Measurements from ENCODE around the gene SLC22A4. TPM values are rescaled to one million over a fixed set of nuclear protein-coding genes. Genes with fewer than 3 reads are reported as not detected.

The SLC22A4 gene
- total RNA-seq, 2 experiments from 2014 or later, result 0.14 TPM; not detected in 1

DNA sequence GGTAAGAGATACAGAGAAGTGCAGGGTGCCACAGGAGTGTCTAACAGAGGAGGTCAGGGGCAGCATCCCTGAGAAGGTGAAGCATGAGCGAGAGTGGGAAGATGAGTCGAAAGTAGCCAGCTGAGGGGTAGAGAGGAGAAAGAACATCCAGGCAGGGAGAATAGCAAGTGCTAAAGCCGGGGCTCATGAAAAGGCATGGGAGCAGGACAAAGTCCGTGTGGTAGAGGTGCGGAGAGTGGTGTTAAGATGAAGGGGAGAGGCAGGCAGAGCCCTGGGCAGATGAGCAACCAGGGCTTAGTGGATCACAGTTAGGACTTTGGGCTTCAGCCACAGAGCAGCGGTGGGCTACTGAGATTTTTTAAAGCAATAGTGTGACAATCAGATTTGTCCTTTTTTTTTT lies 85.9 kb downstream of the SLC22A4 start:
- Mint-ChIP-seq H3K9me3 (no peaks in the 10 kb centered on the region), H3K4me1 (no peaks in the 10 kb centered on the region), H3K27ac (no peak overlapping the region), H3K4me3 (no peak overlapping the region), H3K27me3 (no peaks in the 10 kb centered on the region), H3K36me3 (peaks cover 2% of the 10 kb centered on the region)
- POLR2A ChIA-PET, result no interaction called here
- DNase-seq, result no peak
- ATAC-seq (ENCODE audit: low read depth), result no peak

DNA sequence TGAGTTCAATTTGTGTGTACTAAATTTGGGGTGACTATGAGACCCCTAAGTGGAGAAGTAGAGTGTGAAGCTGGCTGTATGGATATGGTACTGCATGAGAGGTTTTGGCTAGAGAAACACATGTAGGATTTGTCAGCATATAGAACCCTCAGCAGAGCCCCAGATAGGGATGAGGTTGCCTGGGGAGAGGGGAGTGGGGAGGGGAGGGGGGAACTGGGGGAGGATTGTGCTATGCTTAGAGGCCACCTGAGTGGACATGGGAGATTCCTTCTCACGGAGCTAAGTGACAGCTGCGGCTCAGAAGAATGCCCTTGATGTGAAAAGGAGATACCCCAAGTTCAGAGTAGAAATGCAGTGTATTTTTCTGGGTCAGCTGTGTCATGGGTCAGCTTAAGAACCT lies 86.5 kb downstream of the SLC22A4 start:
- H3K4me1 Mint-ChIP-seq, result peaks cover 5% of the 10 kb centered on the region
- no peak overlapping the region for H3K4me3 Mint-ChIP-seq
- POLR2A ChIA-PET, result interaction anchor here (0.6 to 1.0 kb wide), 3 partner anchors 11 to 1061 kb away, joined by 3 to 7 read pairs (median 3); partner anchors contain the start of gene SLC22A5
- no peaks in the 10 kb centered on the region for H3K9me3 Mint-ChIP-seq
- no peak for ATAC-seq (ENCODE audit: low read depth)
- peaks cover 2% of the 10 kb centered on the region for H3K36me3 Mint-ChIP-seq
- no peak for DNase-seq
- no peak overlapping the region for H3K27ac Mint-ChIP-seq
- H3K27me3 Mint-ChIP-seq, result no peaks in the 10 kb centered on the region

DNA sequence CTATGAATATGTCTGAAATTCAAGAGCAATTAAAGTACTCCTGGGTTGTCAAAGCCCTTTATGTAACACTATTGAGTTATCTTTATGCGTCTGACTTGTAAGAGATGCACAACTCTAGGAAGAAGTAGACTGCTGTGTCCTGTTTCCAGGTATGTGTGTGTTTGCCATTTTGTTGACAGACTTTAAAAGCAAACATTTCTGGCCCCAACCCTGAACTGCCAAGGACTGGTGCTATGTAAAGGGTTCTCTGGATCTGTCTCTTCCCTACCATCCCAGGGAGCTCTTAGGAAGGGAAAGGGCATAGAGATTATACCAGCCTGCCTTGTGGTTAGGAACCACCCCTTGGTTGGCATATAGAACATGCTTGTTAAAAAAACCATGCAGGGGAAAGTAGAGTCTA lies 87.4 kb downstream of the SLC22A4 start:
- Mint-ChIP-seq H3K4me3 (no peak overlapping the region), H3K27me3 (no peaks in the 10 kb centered on the region), H3K27ac (no peak overlapping the region), H3K36me3 (peaks cover 2% of the 10 kb centered on the region), H3K9me3 (no peaks in the 10 kb centered on the region), H3K4me1 (peaks cover 12% of the 10 kb centered on the region)
- POLR2A ChIA-PET, result no interaction called here
- ATAC-seq (ENCODE audit: low read depth) (no peak), DNase-seq (no peak)

DNA sequence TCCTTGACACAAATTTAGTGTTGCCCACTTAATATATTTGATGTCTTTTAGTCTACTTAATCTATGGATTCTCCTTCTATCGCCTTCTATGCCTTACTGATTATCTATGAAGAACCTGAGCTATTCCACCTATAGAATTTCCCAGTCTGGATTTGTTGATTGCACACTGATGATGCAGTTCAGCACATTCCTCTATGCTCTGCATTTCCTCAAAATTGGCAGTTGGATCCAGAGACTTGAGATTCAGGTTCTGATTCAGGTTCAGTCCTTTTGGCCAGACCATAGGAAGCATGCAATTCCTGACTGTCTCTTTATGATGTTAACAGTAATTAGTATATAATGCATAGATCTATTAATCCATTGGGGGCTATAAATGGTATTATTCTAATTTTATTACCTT lies 89.1 kb downstream of the SLC22A4 start:
- Mint-ChIP-seq H3K27ac (no peak overlapping the region), H3K36me3 (peaks cover 2% of the 10 kb centered on the region), H3K27me3 (no peaks in the 10 kb centered on the region), H3K4me1 (peaks cover 24% of the 10 kb centered on the region), H3K4me3 (no peak overlapping the region), H3K9me3 (no peaks in the 10 kb centered on the region)
- DNase-seq (no peak), ATAC-seq (ENCODE audit: low read depth) (no peak)
- POLR2A ChIA-PET, result no interaction called here

DNA sequence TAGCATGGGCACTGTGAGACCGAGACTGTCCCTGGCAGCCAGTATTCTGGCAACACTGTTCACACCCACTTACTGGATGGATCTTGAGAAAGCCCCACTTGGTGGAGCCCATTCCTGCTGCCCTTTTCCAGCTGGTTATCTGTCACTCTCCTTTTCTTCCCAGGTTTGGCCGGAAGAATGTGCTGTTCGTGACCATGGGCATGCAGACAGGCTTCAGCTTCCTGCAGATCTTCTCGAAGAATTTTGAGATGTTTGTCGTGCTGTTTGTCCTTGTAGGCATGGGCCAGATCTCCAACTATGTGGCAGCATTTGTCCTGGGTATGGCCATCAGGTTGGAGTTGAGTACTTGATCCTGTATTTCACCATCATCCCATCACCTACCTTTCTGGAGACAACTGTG lies 89.8 kb downstream of the SLC22A4 start:
- no peak for DNase-seq
- no peak for ATAC-seq (ENCODE audit: low read depth)
- Mint-ChIP-seq H3K27ac (no peak overlapping the region), H3K36me3 (peaks cover 2% of the 10 kb centered on the region), H3K4me3 (no peak overlapping the region), H3K27me3 (no peaks in the 10 kb centered on the region), H3K4me1 (peaks cover 25% of the 10 kb centered on the region), H3K9me3 (no peaks in the 10 kb centered on the region)
- POLR2A ChIA-PET, result no interaction called here

DNA sequence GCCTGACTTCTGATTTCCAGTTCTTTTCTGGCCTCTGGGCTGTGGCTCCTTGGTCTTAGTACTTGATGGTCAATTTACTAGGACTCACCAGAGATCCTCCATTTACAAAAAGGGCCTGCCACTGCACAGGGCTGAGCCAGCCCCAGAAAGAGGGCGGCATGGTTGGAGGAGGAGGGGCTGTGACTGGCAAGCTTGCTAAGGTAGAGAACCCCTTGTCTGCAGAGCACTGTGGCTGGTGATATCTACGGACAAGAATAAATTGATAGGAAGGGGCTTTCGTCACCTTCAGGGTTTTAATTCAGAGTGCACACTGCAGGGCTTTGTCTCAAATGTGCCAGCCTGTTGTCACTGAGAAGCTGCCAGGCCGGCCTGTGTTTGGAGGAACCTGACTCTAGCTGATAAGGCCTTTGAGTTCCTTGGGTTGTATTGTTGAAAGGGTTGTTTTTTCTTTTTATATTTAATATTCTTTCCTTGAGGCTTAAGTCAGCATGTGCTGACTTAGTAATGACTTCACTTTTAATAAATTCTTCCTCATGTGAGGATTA lies 90.4 kb downstream of the SLC22A4 start:
- ATAC-seq (ENCODE audit: low read depth), result no peak
- no peaks in the 10 kb centered on the region for H3K9me3 Mint-ChIP-seq
- DNase-seq, result no peak
- H3K27me3 Mint-ChIP-seq, result no peaks in the 10 kb centered on the region
- POLR2A ChIA-PET, result no interaction called here
- H3K4me3 Mint-ChIP-seq, result no peak overlapping the region
- H3K27ac Mint-ChIP-seq, result no peak overlapping the region
- peaks cover 2% of the 10 kb centered on the region for H3K36me3 Mint-ChIP-seq
- H3K4me1 Mint-ChIP-seq, result peaks cover 31% of the 10 kb centered on the region

DNA sequence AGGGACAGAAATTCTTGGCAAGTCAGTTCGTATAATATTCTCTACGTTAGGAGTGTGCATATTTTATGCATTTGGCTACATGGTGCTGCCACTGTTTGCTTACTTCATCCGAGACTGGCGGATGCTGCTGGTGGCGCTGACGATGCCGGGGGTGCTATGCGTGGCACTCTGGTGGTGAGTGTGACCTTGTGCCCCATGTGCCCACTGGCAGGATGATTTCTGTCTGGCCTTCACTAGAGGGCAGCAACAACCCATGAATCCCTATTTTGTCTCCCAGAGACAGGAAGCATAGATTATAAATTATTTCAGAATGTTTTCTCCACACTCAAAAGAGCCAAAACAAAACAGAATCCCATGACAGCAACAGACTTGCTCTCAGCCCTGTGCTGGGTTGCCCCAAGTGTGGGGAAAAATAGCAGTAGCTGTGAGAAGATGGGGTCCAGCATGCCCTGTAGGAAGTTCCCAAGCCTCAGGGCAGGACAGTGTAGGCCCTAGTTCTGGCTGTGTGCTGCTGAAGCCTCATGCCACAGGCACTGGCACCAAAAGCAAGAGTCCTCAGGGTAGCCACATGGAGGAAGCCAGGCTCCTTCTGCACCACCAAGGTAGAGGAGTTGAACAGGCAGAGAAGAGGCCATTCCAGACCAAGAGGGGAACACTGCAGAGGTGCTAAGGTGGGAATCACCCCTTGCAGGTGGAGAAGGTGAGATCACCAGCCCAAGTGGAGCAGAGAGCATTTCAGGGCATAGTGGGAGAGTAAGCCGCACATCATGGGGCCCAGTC lies 91.3 kb downstream of the SLC22A4 start:
- ATAC-seq (ENCODE audit: low read depth) (peak; percentile 47), DNase-seq (peak; percentile 49)
- no peak overlapping the region for H3K4me3 Mint-ChIP-seq
- no peaks in the 10 kb centered on the region for H3K9me3 Mint-ChIP-seq
- POLR2A ChIA-PET, result interaction anchor here (1.1 to 2.4 kb wide), 3 partner anchors 26 to 115 kb away, joined by 3 to 23 read pairs (median 10); no protein-coding TSS in a partner anchor
- peaks cover 40% of the 10 kb centered on the region for H3K4me1 Mint-ChIP-seq
- peaks cover 2% of the 10 kb centered on the region for H3K36me3 Mint-ChIP-seq
- peak overlapping the region; percentile 80 for H3K27ac Mint-ChIP-seq
- no peaks in the 10 kb centered on the region for H3K27me3 Mint-ChIP-seq

DNA sequence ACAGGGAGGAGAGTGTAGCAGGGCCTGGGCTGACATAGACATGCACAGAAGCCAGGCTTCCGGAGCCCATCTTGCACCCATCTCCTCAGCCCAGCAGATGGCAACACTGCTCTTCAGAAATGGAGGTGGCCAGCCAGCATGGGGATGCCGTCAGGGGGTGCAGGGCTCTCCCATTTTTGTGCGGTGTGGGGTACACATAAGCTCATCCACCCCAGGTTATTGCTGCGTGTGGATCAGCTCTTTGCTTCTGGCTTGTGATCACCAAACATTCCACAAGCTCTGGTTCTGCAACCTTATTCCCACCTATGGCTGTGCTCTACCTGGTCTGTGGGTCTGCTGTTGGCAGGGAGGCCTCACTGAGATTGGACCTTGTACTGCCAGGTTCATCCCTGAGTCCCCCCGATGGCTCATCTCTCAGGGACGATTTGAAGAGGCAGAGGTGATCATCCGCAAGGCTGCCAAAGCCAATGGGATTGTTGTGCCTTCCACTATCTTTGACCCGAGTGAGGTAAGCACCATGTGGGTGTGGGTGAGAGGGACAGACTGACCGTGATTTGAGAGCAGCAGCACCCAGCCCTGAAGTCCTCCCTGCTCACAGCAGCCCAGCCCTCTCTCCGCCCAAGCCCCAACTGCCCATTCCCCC lies 92.6 kb downstream of the SLC22A4 start:
- POLR2A ChIA-PET, result interaction anchor here (0.9 to 3.2 kb wide), 10 partner anchors 24 to 114 kb away, joined by 3 to 23 read pairs (median 6); partner anchors contain the start of gene IRF1
- ATAC-seq (ENCODE audit: low read depth) (peak; percentile 90), DNase-seq (peak; percentile 79)
- Mint-ChIP-seq H3K4me3 (peak overlapping the region; percentile 12), H3K36me3 (peaks cover 2% of the 10 kb centered on the region), H3K27me3 (no peaks in the 10 kb centered on the region), H3K27ac (peak overlapping the region; percentile 69), H3K4me1 (peaks cover 40% of the 10 kb centered on the region), H3K9me3 (no peaks in the 10 kb centered on the region)

DNA sequence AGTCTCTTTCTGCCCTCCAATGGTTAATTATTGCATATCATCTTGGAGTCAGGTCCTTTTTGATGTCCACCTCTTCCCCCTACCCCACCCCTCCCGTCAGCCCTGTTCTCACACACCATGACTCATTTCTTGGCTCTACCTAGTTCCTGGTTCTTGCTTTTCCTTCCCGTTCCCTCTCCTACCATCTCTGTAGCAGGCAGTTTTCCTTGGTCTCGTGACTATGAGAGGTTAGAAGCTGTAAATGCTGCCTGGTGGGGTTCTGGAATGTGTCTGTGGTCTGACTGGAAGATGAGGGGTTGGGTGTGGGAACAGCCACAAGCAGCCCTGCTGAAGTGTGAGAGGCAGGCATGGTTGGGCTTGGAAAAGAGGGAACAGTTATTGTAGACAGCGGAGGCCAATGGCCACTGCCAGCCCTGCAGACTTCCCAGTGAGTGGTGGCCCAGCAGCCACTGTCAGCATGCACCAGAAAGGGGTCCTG lies 93.5 kb downstream of the SLC22A4 start:
- no peaks in the 10 kb centered on the region for H3K36me3 Mint-ChIP-seq
- POLR2A ChIA-PET, result interaction anchor here (1.3 to 9.1 kb wide), 7 partner anchors 23 to 113 kb away, joined by 3 to 45 read pairs (median 10); partner anchors contain the start of gene IRF1
- peaks cover 44% of the 10 kb centered on the region for H3K4me1 Mint-ChIP-seq
- no peaks in the 10 kb centered on the region for H3K27me3 Mint-ChIP-seq
- ATAC-seq (ENCODE audit: low read depth) (no peak), DNase-seq (no peak)
- peak overlapping the region; percentile 4 for H3K4me3 Mint-ChIP-seq
- H3K27ac Mint-ChIP-seq, result peak overlapping the region; percentile 47
- no peaks in the 10 kb centered on the region for H3K9me3 Mint-ChIP-seq

DNA sequence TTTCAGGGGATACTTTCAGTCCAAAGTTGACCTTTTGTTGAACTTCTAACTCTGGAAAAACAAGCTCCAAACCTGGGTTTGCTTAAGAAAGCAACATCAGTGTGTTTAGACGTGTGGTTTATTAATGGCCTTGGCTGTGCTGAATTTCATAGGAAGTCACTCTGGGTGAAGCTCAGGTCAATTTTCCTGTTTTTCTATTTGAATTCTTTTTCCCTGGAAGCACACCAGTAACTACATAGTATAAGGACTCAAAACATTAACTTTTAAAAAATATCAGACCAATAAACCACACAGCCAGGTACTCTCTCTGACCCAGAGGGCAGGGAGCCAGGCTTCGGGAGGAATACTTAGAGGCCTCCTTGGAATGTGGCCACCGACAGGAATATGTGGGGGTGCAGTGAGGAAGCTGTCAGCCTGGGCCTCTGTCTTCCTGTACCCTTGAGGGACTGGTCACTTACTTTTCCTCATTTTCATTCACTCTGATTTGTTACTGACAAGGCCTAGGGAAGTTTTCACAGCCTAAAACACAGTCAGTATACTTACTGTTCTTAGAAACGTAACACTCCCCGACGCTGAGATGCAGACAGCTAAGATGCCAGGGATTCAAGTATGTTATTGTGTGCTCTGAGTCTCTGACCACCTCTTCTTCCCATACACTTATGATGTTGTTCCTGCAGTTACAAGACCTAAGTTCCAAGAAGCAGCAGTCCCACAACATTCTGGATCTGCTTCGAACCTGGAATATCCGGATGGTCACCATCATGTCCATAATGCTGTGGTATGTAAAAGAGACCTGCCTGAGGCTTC lies 94.3 kb downstream of the SLC22A4 start:
- DNase-seq (no peak), ATAC-seq (ENCODE audit: low read depth) (no peak)
- Mint-ChIP-seq H3K4me3 (no peak overlapping the region), H3K4me1 (peaks cover 51% of the 10 kb centered on the region), H3K9me3 (no peaks in the 10 kb centered on the region), H3K27ac (no peak overlapping the region), H3K36me3 (no peaks in the 10 kb centered on the region), H3K27me3 (no peaks in the 10 kb centered on the region)
- POLR2A ChIA-PET, result interaction anchor here (1.0 to 9.1 kb wide), 5 partner anchors 22 to 108 kb away, joined by 3 to 45 read pairs (median 6); partner anchors contain the start of gene IRF1

DNA sequence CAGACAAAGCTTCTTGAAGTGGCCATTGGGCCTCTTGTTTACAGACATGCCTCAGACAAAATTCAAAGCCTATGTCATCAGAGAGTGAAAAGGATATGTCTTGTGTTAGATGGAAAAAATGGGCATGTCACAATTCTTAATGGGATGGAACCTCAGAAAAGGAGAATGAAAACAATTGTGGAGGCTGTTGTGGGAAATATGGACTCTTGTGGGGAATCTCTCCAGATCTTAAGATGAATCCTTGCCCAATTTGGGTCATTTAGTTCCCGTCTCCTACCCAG lies 94.8 kb downstream of the SLC22A4 start:
- H3K27ac Mint-ChIP-seq, result no peak overlapping the region
- ATAC-seq (ENCODE audit: low read depth) (no peak), DNase-seq (no peak)
- H3K36me3 Mint-ChIP-seq, result peaks cover 5% of the 10 kb centered on the region
- POLR2A ChIA-PET, result interaction anchor here (1.0 to 9.1 kb wide), 4 partner anchors 21 to 108 kb away, joined by 4 to 45 read pairs (median 14); partner anchors contain the start of gene IRF1
- H3K4me1 Mint-ChIP-seq, result peaks cover 54% of the 10 kb centered on the region
- H3K9me3 Mint-ChIP-seq, result no peaks in the 10 kb centered on the region
- H3K27me3 Mint-ChIP-seq, result no peaks in the 10 kb centered on the region
- no peak overlapping the region for H3K4me3 Mint-ChIP-seq

DNA sequence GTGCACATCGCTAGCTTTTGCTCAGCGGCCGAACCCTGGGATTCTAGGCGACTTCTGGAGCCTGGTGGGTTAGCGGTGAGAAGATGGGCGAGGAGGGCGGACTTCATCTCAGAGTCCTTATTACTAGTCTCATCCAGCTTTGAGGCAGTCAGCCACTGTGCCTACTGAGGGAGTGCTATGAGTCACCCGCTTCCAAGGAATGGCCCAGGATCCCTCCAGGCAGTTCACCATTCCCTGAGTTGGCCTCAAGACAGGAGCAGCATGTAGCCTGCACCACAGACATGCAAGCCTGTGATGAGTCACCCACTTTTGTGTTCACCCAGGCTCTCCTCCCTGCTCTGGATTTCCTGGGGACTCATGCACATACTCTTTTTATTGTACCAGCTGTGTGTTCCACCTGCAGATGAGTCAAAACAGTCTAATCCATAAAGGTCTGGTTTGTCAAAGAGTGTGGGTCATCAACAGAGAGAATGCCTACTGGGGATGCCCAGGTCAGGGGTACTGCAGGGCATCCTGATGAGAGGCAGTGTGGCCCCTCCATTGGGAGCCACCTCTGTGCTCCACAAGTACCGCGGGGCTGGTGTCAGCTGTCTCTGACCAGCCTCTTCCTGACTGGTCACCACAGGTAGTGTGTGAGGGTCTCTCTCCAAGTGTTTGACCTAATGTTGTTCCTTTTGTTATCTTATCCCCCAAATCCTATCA lies 95.5 kb downstream of the SLC22A4 start:
- Mint-ChIP-seq H3K36me3 (peaks cover 6% of the 10 kb centered on the region), H3K9me3 (no peaks in the 10 kb centered on the region), H3K4me3 (no peak overlapping the region), H3K27ac (no peak overlapping the region), H3K4me1 (peaks cover 58% of the 10 kb centered on the region), H3K27me3 (no peaks in the 10 kb centered on the region)
- no peak for DNase-seq
- peak; percentile 37 for ATAC-seq (ENCODE audit: low read depth)
- POLR2A ChIA-PET, result interaction anchor here (1.0 to 9.1 kb wide), 5 partner anchors 20 to 107 kb away, joined by 4 to 45 read pairs (median 13); partner anchors contain the start of gene IRF1
